WI38 (cell line): ENCODE measurements around the gene PXDN.

Experiments used
- H3K4me3 ChIP-seq: 2 replicates; pipeline ENCODE4 v1.5.1; 2011; ENCODE audit warnings: low read depth, mild to moderate bottlenecking, control low read depth, low read length
- CTCF ChIP-seq: IDR thresholded peaks from 2 replicates; pipeline ENCODE4 v1.5.1; 2012; ENCODE audit warnings: low read depth, mild to moderate bottlenecking, control low read depth, low read length

PXDN gene

GRCh38 chr2:1790473-1790872 lies 46.2 kb upstream of the PXDN start:
- no peak for TF ChIP-seq CTCF
- H3K4me3 ChIP-seq = no peak overlapping the region

GRCh38 chr2:1789610-1790009 lies 45.3 kb upstream of the PXDN start:
- no peak for TF ChIP-seq CTCF
- H3K4me3 ChIP-seq = no peak overlapping the region

- no peak for TF ChIP-seq CTCF
- no peak overlapping the region for H3K4me3 ChIP-seq
Observed at GRCh38 chr2:1788478-1788959, 44.2 kb upstream of the PXDN start.

GRCh38 chr2:1787755-1788477 lies 43.6 kb upstream of the PXDN start:
- no peak for TF ChIP-seq CTCF
- no peak overlapping the region for H3K4me3 ChIP-seq

GRCh38 chr2:1784986-1785617 lies 40.8 kb upstream of the PXDN start:
- no peak overlapping the region for H3K4me3 ChIP-seq
- no peak for TF ChIP-seq CTCF

GRCh38 chr2:1784087-1784486 lies 39.8 kb upstream of the PXDN start:
- no peak overlapping the region for H3K4me3 ChIP-seq
- no peak for TF ChIP-seq CTCF

- H3K4me3 ChIP-seq = no peak overlapping the region
- TF ChIP-seq CTCF = no peak
Observed at GRCh38 chr2:1782514-1782913, 38.2 kb upstream of the PXDN start.
